ENCODE data around the gene NCCRP1.

DNA sequence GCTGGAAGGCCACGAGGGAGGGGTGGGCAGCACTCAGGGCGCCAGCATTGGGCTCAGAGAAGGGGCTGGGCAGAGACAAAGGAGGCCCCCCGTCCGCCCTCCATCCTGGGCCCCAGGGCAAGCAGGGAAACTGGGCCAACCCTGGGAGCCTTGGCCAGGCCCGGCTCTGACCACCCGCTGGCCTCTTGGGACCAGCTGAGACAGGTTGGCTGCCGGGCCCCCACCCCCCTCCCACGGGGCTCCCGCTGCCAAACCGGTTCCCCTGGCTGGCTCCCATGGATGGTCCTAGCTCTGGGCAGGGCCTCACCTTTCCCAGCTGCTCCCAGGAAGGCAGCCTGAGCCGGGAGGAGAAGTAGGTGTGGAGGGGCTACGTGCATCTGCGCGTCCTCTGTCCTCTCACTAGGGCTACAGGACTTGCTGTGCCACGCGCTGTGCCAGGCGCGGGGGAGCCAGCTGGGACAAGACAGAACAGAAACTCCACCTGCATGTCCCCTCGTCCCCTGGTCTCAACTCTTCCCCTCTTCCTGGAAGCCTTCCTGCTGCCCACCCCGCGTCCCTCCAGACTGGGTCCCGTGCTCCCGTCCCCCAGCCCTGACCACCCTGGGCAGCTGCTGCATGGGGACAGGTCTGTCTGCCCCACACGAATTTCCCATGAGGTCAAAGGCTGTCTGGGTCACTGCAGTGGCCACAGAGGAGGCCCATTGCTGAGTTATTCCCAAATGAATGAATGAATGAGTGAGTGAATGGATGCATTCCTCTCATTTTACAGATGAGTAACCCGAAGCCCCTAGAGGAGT lies 29.1 kb upstream of the NCCRP1 start:
- TF ChIP-seq TOX (CRISPR knock-in tag; IDR thresholded peaks at IDR 0.05; ENCODE audit: borderline replicate concordance) (no peak), ZNF565 (CRISPR knock-in tag; conservative IDR thresholded peaks at IDR 0.05; ENCODE audit: low read depth) (no peak), ZC3H10 (CRISPR knock-in tag; IDR thresholded peaks at IDR 0.05) (no peak), ZFP3 (CRISPR knock-in tag; IDR thresholded peaks at IDR 0.05) (no peak), CREB5 (CRISPR knock-in tag; IDR thresholded peaks at IDR 0.05; ENCODE audit: low read depth) (no peak), ZFP30 (CRISPR knock-in tag; IDR thresholded peaks at IDR 0.05) (no peak), ISL1 (CRISPR knock-in tag; IDR thresholded peaks at IDR 0.05) (no peak), CSDC2 (CRISPR knock-in tag; IDR thresholded peaks at IDR 0.05) (no peak), ZNF8 (CRISPR knock-in tag; IDR thresholded peaks at IDR 0.05) (no peak), BACH2 (CRISPR knock-in tag; IDR thresholded peaks at IDR 0.05; ENCODE audit: borderline replicate concordance) (no peak), OSR1 (CRISPR knock-in tag; IDR thresholded peaks at IDR 0.05) (no peak), ARNTL (CRISPR knock-in tag; IDR thresholded peaks at IDR 0.05; ENCODE audit: borderline replicate concordance, low read depth) (no peak)
- TF ChIP-seq, protein P1, sequence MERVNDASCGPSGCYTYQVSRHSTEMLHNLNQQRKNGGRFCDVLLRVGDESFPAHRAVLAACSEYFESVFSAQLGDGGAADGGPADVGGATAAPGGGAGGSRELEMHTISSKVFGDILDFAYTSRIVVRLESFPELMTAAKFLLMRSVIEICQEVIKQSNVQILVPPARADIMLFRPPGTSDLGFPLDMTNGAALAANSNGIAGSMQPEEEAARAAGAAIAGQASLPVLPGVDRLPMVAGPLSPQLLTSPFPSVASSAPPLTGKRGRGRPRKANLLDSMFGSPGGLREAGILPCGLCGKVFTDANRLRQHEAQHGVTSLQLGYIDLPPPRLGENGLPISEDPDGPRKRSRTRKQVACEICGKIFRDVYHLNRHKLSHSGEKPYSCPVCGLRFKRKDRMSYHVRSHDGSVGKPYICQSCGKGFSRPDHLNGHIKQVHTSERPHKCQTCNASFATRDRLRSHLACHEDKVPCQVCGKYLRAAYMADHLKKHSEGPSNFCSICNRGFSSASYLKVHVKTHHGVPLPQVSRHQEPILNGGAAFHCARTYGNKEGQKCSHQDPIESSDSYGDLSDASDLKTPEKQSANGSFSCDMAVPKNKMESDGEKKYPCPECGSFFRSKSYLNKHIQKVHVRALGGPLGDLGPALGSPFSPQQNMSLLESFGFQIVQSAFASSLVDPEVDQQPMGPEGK (CRISPR knock-in tag; IDR thresholded peaks at IDR 0.05; ENCODE audit: borderline replicate concordance), result no peak

Data from SK-N-SH treated with all-trans-retinoic acid at 6 μM for 48 hours (cell line).